SU-DHL-6 (cell line): ENCODE results near the gene OXER1.

Source experiments
- CTCF ChIP-seq: fragments of 200-600 bp; sonication (generic); IDR thresholded peaks from one replicate; pipeline ENCODE4 v1.5.1; 2017; ENCODE audit warnings: antibody characterized with exemption, mild to moderate bottlenecking, low read length, moderate library complexity; ENCODE audit not compliant: insufficient read depth, poor library complexity, severe bottlenecking
- EZH2phosphoT487 ChIP-seq: fragments of 200-600 bp; sonication (generic), shearing (Covaris generic); conservative IDR thresholded peaks from 2 replicates; pipeline ENCODE4 v1.6.1; 2018; ENCODE audit warnings: mild to moderate bottlenecking, antibody characterized with exemption, low read length, moderate library complexity, mixed read lengths

DNA sequence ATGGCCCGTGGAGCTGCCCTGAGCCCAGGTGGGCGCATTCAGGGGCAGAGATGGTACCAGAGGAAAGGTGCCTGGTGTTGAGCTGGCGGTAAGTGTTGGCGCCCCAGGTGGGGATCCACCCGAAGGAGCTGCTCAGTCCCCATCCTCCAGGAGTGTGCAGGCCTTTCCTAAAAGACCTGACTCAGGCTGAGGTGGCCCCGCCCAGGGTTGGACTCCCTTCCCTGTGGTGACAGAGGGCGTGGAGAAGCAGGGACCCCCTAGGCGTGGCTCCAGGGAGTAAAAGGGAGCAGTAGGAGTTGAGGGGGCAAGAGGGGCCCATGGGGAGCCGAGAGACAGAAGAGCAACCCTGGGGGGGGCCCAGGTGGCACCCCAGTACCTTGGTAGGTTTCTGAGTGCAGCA, 2.4 kb downstream of the OXER1 start:
- TF ChIP-seq CTCF (no peak), EZH2phosphoT487 (no peak)
